ENCODE results near the gene CDH13. TPM values are rescaled to one million over a fixed set of nuclear protein-coding genes. Genes with fewer than 3 reads are reported as not detected.

The CDH13 gene
- total and polyA plus RNA-seq, 2 experiments from 2014 or later, result 1.6 to 4.4 TPM

DNA sequence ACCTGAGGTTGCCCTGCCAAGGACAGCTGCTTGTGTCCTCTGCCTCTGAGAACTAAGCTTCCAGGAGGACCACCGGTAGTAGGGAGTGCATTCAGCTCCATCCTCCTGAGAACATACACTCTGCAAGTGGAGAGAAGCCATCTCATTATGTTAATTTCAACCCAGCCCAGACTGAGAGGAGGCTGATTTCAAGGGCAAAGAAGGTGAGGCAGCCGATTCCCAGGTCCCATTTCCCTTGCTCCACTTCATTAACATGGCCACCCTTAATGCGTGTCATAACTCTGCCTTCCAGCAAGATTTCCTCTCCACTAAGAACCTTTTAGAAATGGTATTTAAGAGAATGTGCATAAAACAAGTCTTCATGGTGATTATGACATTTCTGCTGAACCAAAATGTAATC, 72.5 kb downstream of the CDH13 start (continued):
- TF ChIP-seq, protein P1, sequence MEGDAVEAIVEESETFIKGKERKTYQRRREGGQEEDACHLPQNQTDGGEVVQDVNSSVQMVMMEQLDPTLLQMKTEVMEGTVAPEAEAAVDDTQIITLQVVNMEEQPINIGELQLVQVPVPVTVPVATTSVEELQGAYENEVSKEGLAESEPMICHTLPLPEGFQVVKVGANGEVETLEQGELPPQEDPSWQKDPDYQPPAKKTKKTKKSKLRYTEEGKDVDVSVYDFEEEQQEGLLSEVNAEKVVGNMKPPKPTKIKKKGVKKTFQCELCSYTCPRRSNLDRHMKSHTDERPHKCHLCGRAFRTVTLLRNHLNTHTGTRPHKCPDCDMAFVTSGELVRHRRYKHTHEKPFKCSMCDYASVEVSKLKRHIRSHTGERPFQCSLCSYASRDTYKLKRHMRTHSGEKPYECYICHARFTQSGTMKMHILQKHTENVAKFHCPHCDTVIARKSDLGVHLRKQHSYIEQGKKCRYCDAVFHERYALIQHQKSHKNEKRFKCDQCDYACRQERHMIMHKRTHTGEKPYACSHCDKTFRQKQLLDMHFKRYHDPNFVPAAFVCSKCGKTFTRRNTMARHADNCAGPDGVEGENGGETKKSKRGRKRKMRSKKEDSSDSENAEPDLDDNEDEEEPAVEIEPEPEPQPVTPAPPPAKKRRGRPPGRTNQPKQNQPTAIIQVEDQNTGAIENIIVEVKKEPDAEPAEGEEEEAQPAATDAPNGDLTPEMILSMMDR (conservative IDR thresholded peaks at IDR 0.05; ENCODE audit: low read depth in 2 of 2), result no peak
- TF ChIP-seq EZH2phosphoT487 (IDR thresholded peaks at IDR 0.05; ENCODE audit: unreplicated experiment), result no peak

DNA sequence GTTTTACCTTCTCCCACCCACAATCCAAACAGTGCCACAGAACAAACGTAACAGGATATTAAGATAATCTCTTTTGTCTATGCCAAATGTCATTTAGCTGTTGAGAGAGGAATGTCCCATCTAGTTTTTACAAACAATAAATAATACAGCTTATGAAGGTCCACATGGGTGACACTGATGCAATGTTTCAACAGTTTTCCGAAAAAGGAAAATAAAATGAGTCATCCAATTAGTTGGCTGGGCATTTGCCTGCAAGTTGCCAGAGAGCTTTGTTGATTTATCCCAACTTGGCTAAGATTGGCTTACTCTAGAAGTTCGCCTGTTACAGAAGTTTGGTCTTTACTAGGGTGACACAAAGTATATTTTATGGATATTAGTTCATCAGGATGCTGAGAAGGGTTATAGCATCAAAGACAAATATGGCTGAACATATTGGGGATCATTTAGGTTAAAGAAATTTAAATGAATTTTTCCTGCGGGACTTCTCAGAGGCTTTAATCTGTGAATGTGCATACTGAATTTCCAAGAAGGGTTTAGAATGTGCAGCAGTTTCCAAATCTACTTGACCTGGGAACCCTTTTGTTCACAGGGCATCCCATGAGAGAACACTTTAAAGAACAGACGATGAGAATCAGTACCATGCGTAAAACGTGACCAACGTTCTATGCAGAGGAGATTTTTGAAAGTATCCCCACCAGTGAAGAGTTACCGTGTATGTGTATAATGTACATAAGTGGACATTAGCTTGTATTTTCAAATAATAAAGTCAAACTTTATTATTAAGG, 73.1 kb downstream of the CDH13 start:
- no peak overlapping the region for H3K4me2 ChIP-seq
- ATAC-seq (no peak), DNase-seq (ENCODE audit: low spot score) (no peak)
- no peaks in the 10 kb centered on the region for H3K27me3 ChIP-seq (ENCODE audit: insufficient read depth)
- peaks cover 20% of the 10 kb centered on the region for H3K4me1 Mint-ChIP-seq
- no peak overlapping the region for H3K27ac Mint-ChIP-seq
- no peak overlapping the region for H3K27ac ChIP-seq (ENCODE audit: low read depth)
- H3K4me1 ChIP-seq (ENCODE audit: insufficient read depth), result peaks cover 5% of the 10 kb centered on the region; the same call in 1 of the 2 replicates
- no peaks in the 10 kb centered on the region for H4K20me1 ChIP-seq (replicated peaks; ENCODE audit: insufficient read depth)
- H3K9me3 Mint-ChIP-seq, result no peaks in the 10 kb centered on the region
- no peak overlapping the region for H3K4me3 Mint-ChIP-seq
- no peaks in the 10 kb centered on the region for H3K9me2 ChIP-seq (ENCODE audit: insufficient read depth)
- H3K79me2 ChIP-seq (replicated peaks; ENCODE audit: insufficient read depth), result no peaks in the 10 kb centered on the region
- no peaks in the 10 kb centered on the region for H3K36me3 ChIP-seq (ENCODE audit: insufficient read depth)
- H3F3A ChIP-seq (replicated peaks; ENCODE audit: low read depth), result no peaks in the 10 kb centered on the region
- H3K36me3 Mint-ChIP-seq (ENCODE audit: low read depth), result no peaks in the 10 kb centered on the region
- H2AFZ ChIP-seq, result no peak overlapping the region
- H3K27me3 Mint-ChIP-seq (ENCODE audit: insufficient read depth, low read depth, poor library complexity), result peaks cover 2% of the 10 kb centered on the region
- H3K4me3 ChIP-seq, result no peak overlapping the region
- TF ChIP-seq POLR2AphosphoS5 (IDR thresholded peaks at IDR 0.05; ENCODE audit: low read depth) (no peak), EZH2phosphoT487 (IDR thresholded peaks at IDR 0.05; ENCODE audit: unreplicated experiment) (no peak), NANOG (IDR thresholded peaks at IDR 0.05; ENCODE audit: borderline replicate concordance) (no peak), ZNF114 (CRISPR knock-in tag; IDR thresholded peaks at IDR 0.05) (no peak), STAT1 (IDR thresholded peaks at IDR 0.05; ENCODE audit: unreplicated experiment) (no peak), ZNF331 (CRISPR knock-in tag; IDR thresholded peaks at IDR 0.05; ENCODE audit: low read depth) (no peak), CREB1 (CRISPR knock-in tag; IDR thresholded peaks at IDR 0.05; ENCODE audit: low read depth) (no peak), JUNB (IDR thresholded peaks at IDR 0.05; ENCODE audit: unreplicated experiment) (no peak)
- TF ChIP-seq, protein P1 (conservative IDR thresholded peaks at IDR 0.05; ENCODE audit: low read depth in 2 of 2), result no peak
- TF ChIP-seq, protein P2, sequence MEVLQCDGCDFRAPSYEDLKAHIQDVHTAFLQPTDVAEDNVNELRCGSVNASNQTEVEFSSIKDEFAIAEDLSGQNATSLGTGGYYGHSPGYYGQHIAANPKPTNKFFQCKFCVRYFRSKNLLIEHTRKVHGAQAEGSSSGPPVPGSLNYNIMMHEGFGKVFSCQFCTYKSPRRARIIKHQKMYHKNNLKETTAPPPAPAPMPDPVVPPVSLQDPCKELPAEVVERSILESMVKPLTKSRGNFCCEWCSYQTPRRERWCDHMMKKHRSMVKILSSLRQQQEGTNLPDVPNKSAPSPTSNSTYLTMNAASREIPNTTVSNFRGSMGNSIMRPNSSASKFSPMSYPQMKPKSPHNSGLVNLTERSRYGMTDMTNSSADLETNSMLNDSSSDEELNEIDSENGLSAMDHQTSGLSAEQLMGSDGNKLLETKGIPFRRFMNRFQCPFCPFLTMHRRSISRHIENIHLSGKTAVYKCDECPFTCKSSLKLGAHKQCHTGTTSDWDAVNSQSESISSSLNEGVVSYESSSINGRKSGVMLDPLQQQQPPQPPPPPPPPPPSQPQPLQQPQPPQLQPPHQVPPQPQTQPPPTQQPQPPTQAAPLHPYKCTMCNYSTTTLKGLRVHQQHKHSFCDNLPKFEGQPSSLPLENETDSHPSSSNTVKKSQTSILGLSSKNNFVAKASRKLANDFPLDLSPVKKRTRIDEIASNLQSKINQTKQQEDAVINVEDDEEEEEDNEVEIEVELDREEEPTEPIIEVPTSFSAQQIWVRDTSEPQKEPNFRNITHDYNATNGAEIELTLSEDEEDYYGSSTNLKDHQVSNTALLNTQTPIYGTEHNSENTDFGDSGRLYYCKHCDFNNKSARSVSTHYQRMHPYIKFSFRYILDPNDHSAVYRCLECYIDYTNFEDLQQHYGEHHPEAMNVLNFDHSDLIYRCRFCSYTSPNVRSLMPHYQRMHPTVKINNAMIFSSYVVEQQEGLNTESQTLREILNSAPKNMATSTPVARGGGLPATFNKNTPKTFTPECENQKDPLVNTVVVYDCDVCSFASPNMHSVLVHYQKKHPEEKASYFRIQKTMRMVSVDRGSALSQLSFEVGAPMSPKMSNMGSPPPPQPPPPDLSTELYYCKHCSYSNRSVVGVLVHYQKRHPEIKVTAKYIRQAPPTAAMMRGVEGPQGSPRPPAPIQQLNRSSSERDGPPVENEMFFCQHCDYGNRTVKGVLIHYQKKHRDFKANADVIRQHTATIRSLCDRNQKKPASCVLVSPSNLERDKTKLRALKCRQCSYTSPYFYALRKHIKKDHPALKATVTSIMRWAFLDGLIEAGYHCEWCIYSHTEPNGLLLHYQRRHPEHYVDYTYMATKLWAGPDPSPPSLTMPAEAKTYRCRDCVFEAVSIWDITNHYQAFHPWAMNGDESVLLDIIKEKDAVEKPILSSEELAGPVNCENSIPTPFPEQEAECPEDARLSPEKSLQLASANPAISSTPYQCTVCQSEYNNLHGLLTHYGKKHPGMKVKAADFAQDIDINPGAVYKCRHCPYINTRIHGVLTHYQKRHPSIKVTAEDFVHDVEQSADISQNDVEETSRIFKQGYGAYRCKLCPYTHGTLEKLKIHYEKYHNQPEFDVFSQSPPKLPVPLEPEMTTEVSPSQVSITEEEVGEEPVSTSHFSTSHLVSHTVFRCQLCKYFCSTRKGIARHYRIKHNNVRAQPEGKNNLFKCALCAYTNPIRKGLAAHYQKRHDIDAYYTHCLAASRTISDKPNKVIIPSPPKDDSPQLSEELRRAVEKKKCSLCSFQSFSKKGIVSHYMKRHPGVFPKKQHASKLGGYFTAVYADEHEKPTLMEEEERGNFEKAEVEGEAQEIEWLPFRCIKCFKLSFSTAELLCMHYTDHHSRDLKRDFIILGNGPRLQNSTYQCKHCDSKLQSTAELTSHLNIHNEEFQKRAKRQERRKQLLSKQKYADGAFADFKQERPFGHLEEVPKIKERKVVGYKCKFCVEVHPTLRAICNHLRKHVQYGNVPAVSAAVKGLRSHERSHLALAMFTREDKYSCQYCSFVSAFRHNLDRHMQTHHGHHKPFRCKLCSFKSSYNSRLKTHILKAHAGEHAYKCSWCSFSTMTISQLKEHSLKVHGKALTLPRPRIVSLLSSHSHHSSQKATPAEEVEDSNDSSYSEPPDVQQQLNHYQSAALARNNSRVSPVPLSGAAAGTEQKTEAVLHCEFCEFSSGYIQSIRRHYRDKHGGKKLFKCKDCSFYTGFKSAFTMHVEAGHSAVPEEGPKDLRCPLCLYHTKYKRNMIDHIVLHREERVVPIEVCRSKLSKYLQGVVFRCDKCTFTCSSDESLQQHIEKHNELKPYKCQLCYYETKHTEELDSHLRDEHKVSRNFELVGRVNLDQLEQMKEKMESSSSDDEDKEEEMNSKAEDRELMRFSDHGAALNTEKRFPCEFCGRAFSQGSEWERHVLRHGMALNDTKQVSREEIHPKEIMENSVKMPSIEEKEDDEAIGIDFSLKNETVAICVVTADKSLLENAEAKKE (CRISPR knock-in tag; IDR thresholded peaks at IDR 0.05), result no peak
- TF ChIP-seq, protein P3, sequence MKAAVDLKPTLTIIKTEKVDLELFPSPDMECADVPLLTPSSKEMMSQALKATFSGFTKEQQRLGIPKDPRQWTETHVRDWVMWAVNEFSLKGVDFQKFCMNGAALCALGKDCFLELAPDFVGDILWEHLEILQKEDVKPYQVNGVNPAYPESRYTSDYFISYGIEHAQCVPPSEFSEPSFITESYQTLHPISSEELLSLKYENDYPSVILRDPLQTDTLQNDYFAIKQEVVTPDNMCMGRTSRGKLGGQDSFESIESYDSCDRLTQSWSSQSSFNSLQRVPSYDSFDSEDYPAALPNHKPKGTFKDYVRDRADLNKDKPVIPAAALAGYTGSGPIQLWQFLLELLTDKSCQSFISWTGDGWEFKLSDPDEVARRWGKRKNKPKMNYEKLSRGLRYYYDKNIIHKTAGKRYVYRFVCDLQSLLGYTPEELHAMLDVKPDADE (IDR thresholded peaks at IDR 0.05), result no peak

Data from GM23338 (cell line).